Measurements from ENCODE around the gene HMCN2.

HMCN2 gene

DNA sequence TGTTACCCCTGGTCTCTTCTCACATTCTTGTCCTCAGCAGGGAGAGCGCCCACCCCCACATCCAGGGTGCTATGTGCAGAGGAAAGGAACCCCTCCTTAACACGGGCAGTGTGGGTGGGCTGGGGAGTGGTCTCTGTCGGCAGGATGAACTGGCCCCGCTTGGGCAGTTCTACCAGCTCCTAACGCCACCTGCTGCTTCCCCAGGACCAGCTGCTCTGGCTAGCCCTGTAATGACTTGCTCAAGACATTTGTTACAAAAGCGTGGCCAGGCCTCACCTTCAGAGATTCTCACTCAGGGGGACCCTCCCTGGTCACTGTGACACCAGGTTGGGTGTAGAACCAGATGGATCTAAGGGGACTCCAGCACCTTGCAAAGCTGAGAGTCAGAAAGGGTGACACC lies 82.4 kb downstream of the HMCN2 start:
- no peak for DNase-seq

DNA sequence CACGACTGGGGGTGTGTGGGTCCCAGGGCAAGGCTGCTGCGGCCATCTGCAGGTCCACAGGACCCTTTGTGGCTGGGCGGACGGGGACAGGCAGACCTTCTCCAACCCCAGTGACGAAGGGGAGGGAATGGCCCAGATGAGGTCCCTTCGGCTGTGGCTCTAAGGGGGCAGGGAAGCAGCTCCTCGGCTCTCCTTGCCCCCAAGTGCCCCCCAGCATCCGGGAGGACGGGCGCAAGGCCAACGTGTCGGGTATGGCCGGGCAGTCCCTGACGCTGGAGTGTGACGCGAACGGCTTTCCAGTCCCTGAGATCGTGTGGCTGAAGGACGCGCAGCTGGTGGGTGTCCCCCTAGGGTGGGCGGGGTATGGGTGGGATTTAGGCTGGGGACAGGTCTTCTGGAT lies 82.8 kb downstream of the HMCN2 start:
- no peak for DNase-seq

GRCh38 chr9:130348881-130349280 lies 83.3 kb downstream of the HMCN2 start:
- no peak for DNase-seq

DNA sequence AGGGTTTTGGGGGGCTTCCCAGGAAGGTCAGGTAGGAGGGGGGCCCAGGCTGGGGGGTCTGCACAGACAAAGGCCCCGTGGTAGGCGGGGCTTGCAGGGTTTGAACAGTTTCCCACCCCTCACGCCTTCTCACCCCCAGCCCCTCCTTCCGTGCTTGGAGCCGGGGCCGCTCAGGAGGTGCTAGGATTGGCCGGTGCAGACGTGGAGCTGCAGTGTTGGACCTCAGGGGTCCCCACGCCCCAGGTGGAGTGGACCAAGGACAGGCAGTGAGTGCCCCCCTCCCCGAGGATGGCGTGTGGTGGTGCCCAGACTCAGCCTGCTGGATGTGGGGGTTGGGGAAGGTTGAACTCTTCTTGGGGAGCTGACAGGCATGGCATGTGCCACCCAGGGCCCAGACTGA lies 83.8 kb downstream of the HMCN2 start:
- no peak for DNase-seq

DNA sequence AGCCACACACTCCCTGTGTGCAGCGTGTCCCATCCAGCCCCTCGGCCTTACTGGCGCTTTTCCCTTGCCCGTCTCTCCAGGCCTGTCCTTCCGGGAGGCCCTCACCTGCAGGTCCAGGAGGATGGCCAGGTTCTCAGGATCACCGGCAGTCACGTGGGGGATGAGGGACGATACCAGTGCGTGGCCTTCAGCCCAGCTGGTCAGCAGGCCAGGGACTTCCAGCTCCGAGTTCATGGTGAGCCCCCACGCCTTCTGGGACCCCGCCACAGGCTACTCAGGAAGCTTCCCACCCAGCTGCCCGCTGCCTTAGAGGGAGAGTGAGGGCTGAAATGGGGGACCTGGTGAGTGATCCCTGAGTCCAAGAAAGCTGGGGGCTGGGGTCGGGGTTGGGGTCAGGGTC lies 85.8 kb downstream of the HMCN2 start:
- no peak for DNase-seq

DNA sequence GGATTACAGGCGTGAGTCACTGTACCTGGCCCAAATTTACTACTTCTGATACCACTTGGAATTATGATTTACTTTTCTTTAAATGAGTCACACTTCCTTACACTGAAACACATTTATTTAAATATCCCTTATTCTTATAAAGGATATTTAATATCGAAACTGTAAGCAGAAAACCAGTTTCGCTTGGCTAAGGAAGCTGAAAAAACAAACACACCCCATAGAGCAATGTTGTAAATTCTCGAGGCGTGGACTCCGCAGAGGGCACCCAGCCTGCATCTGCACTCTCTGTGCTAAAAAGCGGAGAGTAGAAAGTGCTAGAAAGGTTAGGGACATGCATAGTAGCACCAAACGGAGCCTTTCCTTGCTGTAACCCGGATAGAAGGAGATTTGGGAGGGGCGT lies 86.5 kb downstream of the HMCN2 start:
- DNase-seq: no peak

GRCh38 chr9:130352586-130353285 lies 87.2 kb downstream of the HMCN2 start:
- DNase-seq: no peak

DNA sequence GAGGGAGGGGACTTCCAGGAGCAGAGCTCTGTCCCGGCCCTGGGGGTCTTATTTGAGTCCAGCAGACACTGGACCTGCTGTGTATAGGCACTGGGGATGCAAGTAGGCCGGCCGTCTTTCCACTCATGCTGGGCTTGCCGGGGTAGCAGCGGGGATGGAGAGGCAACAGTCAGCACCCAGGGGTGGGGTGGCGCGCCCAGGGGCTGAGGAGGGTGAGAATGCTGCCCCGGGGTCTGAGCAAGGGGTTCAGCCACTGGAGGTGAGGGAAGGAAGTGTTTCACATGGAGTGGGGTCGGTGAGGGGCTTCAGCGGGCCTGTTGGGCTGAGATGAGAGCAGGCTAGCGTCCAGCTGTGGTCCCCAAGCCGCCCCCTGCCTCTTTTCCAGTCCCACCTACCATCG lies 88.8 kb downstream of the HMCN2 start:
- no peak for DNase-seq

GRCh38 chr9:130354806-130355205 lies 89.2 kb downstream of the HMCN2 start:
- DNase-seq: no peak

DNA sequence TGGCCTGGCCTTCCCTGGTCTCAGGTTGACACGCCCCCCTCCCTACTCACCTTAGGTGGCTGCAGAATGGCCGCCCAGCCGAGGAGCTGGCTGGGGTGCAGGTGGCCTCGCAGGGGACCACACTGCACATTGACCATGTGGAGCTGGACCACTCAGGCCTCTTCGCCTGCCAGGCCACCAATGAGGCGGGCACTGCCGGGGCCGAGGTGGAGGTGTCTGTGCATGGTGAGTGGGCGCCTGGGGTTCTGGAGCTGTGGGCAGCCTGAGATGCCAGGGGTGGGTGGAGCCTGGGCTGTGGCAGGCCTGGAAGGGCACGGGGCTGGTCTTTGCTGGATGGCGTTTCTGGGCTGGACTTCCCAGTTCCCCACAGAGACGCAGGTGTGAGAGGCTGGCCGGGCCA lies 90.5 kb downstream of the HMCN2 start:
- no peak for DNase-seq

GRCh38 chr9:130356877-130357584 lies 91.5 kb downstream of the HMCN2 start:
- no peak for DNase-seq

DNA sequence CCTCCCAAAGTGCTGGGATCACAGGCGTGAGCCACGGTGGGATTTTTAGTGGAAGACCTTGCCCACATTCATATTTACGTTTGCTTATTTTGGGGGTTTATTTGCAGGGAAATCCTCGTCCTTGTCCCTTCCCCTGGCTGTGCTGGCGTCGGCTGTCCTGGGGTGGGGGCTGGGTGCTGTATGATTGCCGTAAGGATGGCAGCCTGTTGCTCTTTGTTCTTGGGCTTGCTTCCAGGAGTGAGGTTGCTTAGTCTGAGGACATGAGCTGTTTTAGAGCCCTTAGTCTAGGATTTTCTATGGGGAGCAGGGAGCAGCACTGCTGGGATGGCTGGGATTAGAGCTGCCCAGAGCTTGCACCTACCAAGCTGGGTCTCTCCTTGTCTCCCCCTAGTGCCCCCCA lies 93.4 kb downstream of the HMCN2 start:
- no peak for DNase-seq

- no peak for DNase-seq
Observed at GRCh38 chr9:130359819-130360218, 94.3 kb downstream of the HMCN2 start.

GRCh38 chr9:130360672-130361071 lies 95.1 kb downstream of the HMCN2 start:
- no peak for DNase-seq

DNA sequence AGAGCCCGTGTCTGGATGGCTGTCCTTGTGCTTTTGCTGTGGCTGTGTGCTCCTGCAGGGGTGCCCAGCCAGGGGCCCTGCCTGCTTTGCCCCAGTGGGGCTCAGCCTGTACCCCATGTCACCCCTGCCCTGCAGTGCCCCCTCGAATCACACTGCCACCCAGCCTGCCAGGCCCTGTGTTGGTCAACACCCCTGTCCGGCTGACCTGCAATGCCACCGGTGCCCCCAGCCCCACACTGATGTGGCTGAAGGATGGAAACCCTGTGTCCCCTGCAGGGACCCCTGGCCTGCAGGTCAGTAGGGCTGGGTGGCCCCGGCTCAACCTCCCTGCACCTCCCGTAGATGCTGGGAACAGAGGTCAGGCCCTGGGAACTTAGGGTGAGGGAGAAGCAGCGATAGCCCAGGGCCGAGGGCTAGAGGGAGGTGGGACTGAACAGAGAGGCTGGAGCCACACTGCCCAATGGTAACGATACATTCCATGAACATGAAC lies 96.4 kb downstream of the HMCN2 start:
- no peak for DNase-seq

DNA sequence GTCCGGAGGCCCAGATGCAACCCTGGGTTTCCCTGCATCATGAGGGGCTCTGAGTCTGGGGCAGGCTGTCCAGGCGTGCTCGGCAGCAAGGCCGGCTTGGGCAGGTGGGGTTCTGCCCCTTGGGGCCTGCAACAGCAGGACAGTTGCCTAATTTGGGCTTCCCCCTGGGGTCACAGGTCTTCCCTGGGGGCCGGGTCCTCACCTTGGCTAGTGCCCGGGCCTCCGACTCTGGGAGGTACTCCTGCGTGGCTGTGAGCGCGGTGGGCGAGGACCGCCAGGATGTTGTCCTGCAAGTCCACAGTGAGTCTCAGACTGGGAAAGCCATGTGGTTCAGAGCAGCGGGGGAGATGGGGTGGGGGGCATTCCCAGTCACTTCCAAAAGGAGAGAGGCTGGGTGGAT lies 97.1 kb downstream of the HMCN2 start:
- DNase-seq: no peak

DNA sequence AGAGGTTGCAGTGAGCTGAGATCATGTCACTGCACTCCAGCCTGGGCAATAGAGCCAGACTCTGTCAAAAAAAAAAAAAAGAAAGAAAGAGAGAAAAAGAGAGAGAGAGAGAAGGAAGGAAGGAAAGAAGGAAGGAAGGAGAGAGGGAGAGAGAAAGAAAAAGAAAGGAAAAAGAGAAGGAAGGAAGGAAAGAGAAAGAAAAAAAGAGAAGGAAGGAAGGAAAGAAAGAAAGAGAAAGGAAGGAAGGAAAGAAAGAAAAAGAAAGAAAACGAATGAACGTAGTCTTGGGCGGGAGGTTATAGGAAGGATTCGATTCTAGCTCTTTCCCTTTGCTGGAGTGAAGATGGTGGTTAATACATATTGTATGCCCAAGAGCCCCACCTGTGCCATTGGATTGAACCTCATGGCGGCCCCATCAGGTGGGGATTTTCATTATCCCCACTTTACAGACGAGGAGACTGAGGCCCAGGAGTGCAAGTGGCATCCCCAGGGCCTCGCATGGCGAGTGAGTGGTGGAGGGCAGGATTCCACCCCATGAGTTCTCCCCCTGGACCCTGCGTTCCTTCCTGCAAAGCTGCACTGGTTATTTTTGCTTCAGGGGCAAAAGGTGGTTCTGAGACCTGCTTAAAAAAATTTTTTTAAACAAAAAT lies 98.3 kb downstream of the HMCN2 start:
- no peak for DNase-seq

DNA sequence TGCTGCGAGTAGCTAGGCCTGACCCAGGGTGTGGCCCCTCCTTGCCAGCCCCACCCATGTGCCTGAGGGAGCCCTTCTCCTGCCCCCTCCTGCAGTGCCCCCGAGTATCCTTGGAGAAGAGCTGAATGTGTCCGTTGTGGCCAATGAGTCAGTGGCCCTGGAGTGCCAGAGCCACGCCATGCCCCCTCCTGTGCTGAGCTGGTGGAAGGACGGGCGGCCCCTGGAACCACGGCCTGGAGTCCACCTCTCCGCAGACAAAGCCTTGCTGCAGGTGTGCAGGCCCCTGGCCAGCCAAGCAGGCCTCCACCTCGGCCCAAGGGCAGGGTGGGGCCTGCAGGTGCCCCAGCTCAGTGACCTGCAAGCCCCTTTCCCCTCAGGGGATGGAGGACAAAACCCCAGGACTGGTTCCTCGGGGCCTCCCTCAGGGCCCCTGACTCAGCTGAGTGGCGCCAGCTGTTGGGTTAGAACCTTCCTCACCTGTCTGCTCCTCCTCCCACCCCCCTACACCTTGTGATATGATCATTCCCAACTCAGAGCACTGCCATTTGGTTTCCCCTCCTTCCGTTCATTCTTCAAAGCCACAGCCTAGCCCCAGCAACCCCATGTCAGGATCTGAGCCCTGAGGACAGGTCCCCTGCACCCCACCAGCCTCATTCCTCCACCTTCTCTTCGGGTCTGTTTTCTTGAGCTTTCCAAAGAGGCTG lies 99.2 kb downstream of the HMCN2 start:
- DNase-seq: no peak

DNA sequence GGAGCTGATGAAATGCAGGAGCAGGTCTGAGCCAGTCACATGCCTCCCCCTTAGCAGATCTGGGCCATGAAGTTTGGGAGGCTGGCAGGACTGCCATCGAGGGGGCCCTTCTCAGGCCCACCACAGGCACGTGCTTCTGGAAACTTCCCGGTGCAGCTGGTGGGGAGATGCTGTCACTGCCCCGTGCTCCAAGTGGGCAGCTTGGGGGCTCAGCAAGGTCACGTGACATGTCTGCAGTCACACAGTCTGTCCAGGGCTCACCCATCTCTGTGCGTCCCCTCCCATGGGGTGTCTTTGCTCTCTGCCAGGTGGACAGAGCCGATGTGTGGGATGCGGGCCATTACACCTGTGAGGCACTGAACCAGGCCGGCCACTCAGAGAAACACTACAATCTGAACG lies 99.8 kb downstream of the HMCN2 start:
- DNase-seq: no peak

GRCh38 chr9:130366072-130366471 lies 100.5 kb downstream of the HMCN2 start:
- no peak for DNase-seq

GRCh38 chr9:130366888-130367550 lies 101.5 kb downstream of the HMCN2 start:
- DNase-seq: no peak

DNA sequence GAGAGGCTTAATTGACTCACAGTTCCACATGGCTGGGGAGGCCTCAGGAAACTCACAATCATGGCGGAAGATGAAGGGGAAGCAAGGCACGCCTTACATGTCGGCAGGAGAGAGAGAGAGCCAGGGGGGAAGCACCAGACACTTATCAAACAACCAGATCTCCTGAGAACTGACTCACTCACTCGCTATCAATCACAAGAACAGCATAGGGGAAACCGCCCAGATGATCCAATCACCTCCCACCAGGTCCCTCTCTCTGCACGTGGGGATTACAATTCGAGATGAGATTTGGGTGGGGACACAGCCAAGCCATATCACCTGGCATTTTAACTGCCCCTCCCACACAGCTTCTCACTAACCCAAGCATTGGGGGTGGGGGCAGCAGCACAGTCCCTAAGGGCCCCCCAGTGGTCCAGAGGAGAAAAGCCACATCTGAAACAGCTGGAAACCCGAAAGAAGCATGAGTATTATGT lies 103.1 kb downstream of the HMCN2 start:
- no peak for DNase-seq

DNA sequence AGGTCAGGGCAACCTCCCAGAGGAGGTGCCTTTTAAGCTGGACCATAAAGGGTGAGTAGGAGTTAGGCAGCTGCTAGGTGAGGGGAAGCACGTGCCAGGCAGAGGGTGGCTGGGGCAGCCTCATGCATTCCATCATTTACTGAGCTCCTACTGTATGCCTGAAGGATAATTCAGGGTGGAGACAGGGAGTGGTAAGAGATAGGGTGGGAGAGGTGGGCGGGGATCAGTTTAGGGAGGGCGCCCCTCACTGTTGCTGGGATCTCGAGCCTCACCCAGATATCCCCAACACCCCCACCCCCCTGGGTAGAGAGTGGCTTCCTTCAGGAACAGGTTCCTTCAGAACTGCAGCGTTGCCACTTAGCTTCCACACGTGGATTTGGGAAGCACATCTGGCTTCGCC lies 104.7 kb downstream of the HMCN2 start:
- no peak for DNase-seq

Measured in NK-92 treated with Interleukin-12 subunit alpha and Interleukin-12 subunit beta, amount 100 ng/mL, for 24 hours (cell line).